Loucy (cell line): ENCODE measurements around the gene DDX49.

Experiments
- H2AFZ ChIP-seq: fragments of 200-600 bp; sonication (generic); 2 replicates; pipeline ENCODE4 v1.6.0; 2016; ENCODE audit warnings: antibody characterized with exemption, mild to moderate bottlenecking, low read length, moderate library complexity
- H3F3A ChIP-seq: fragments of 200-600 bp; 2 replicates; pipeline ENCODE4 v1.6.0; 2016; ENCODE audit warnings: antibody characterized with exemption, low read depth, mild to moderate bottlenecking
- H3K27me3 ChIP-seq: fragments of 200-600 bp; sonication (generic); 2 replicates; pipeline ENCODE4 v1.6.1; 2014; ENCODE audit warnings: low read length, mild to moderate bottlenecking; ENCODE audit not compliant: insufficient read depth, poor library complexity, severe bottlenecking
- H3K36me3 ChIP-seq: fragments of 200-600 bp; sonication (generic); 2 replicates; pipeline ENCODE4 v1.6.1; 2016; ENCODE audit warnings: low read length; ENCODE audit not compliant: insufficient read depth
- H3K4me1 ChIP-seq: fragments of 200-600 bp; sonication (generic); 2 replicates; pipeline ENCODE4 v1.5.1; 2014; ENCODE audit warnings: low read length, mild to moderate bottlenecking; ENCODE audit not compliant: insufficient read depth, poor library complexity, severe bottlenecking
- H3K4me2 ChIP-seq: fragments of 200-600 bp; sonication (generic); 2 replicates; pipeline ENCODE4 v1.6.0; 2014; ENCODE audit warnings: antibody characterized with exemption, low read length, low read depth, mild to moderate bottlenecking; ENCODE audit not compliant: poor library complexity, severe bottlenecking
- H3K4me3 ChIP-seq: fragments of 200-600 bp; sonication (generic); 2 replicates; pipeline ENCODE4 v1.5.1; 2014; ENCODE audit warnings: low read length, mild to moderate bottlenecking, mixed read lengths; ENCODE audit not compliant: poor library complexity, severe bottlenecking
- H3K79me2 ChIP-seq: fragments of 200-600 bp; sonication (generic); 2 replicates; pipeline ENCODE4 v1.6.1; 2014; ENCODE audit warnings: low read length; ENCODE audit not compliant: insufficient read depth
- H3K9ac ChIP-seq: fragments of 200-600 bp; sonication (generic); 2 replicates; pipeline ENCODE4 v1.6.0; 2014; ENCODE audit warnings: mild to moderate bottlenecking, low read depth, low read length, moderate library complexity; ENCODE audit not compliant: poor library complexity, severe bottlenecking
- H3K9me2 ChIP-seq: fragments of 200-600 bp; sonication (generic); replicated peaks from 2 replicates; pipeline ENCODE4 v1.6.1; 2016; ENCODE audit warnings: low read depth, low read length, mixed read lengths
- H3K9me3 ChIP-seq: fragments of 200-600 bp; sonication (generic); 2 replicates; pipeline ENCODE4 v1.6.1; 2014; ENCODE audit warnings: mild to moderate bottlenecking, antibody characterized with exemption, low read length, low read depth; ENCODE audit not compliant: insufficient read depth
- H4K20me1 ChIP-seq: fragments of 200-600 bp; sonication (generic); 2 replicates; pipeline ENCODE4 v1.6.0; 2014; ENCODE audit warnings: antibody characterized with exemption, low read length, mild to moderate bottlenecking; ENCODE audit not compliant: insufficient read depth, poor library complexity, severe bottlenecking
- CTCF ChIP-seq: fragments of 200-600 bp; sonication (generic); conservative IDR thresholded peaks from 2 replicates; pipeline ENCODE4 v1.5.1; 2014; ENCODE audit warnings: mild to moderate bottlenecking, antibody characterized with exemption, low read length
- EZH2phosphoT487 ChIP-seq: fragments of 200-600 bp; IDR thresholded peaks from 2 replicates; pipeline ENCODE4 v1.6.1; 2018; ENCODE audit warnings: antibody characterized with exemption, mild to moderate bottlenecking, moderate library complexity, borderline replicate concordance

Gene DDX49

DNA sequence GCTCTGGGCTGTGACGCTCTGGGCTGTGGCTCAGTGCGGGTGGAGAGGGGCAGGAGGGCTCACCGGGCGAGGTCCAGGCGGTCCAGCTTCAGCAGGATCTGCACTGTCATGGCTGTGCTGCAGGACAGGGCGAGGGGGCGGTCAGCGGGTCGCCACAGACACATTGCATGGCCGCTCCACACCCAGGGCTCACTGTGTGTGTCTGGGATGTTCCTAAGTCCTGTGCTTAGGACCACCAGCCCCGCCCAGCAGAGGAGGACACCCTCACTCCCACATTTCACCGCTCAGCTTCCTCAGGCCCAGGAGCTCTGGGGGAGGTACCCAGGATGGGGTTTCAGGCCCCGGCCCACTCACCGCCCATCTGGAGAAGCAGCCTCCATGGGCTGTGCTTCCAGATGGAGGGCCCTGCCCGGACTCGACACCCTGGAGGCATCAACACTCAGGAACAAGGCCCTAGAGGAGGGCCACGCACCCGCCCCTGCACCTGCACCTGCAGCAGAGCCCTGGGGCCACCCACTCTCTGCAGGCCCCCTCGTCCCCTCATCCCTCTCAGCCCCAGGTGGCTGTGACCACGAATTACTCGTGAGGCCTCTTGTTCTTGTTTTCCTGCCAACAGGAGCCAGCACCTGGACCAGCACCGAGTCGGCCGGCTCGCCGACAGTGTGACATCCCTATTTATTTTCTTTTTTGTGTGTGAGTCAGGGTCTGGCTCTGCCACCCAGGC, 13.8 kb upstream of the DDX49 start:
- Histone ChIP-seq H3K27me3 (no peaks in the 10 kb centered on the region), H3K4me2 (no peak overlapping the region), H3K4me3 (no peak overlapping the region), H3K9ac (no peak overlapping the region), H3K4me1 (no peaks in the 10 kb centered on the region), H3F3A (no peaks in the 10 kb centered on the region), H3K36me3 (no peaks in the 10 kb centered on the region; the same call in 1 of the 2 replicates), H3K9me2 (no peaks in the 10 kb centered on the region), H2AFZ (no peak overlapping the region), H3K9me3 (no peaks in the 10 kb centered on the region), H4K20me1 (no peaks in the 10 kb centered on the region), H3K79me2 (no peaks in the 10 kb centered on the region)
- TF ChIP-seq EZH2phosphoT487, result no peak
- TF ChIP-seq CTCF, result no peak

DNA sequence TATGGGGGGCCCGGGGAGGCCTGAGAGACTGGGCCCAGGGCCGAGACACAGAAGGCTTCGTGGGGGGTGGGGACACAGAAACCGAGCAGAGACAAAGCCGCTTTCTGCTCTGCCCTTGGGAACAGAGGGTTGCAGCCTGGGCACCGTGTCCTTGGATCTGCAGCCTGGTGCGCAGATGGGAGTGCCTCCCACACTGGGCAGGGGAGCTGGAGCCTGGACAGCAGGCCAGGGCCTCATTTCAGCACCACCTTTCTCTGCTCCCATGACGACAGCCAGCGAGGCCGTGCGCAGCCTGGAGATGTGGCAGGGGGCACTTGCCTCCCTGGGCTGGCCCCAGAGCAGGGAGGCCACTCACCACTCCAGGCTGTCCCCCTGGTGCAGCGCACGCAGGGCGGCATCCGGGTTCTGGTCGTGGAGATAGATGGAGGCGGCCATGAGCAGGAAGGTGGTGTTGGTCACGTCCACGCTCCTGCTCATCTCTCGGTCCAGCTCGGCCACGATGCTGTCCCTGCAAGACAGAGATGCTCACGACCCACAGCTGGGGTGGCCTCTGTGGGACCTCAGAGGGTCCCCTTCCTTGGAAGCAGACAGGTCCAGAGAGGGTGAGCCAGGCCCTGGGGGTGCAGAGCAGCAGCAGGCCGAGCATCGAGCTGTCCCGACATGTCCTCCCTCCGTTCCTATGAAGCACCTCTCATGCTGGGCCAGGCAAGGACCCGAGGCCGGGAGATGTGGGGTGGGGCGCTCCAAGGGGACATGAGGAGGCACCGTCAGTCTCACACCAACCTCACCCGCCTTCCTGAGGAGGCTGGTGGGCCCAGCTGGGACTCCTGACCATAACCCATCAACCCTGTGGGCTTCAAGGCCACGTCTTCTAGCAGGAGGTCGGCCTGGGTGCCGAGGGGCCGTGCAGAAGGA, 12.7 kb upstream of the DDX49 start:
- no peaks in the 10 kb centered on the region for H3K79me2 ChIP-seq
- no peak for TF ChIP-seq CTCF
- no peaks in the 10 kb centered on the region for H4K20me1 ChIP-seq
- H3K9ac ChIP-seq, result no peak overlapping the region
- H3K27me3 ChIP-seq, result no peaks in the 10 kb centered on the region
- H3K9me2 ChIP-seq, result no peaks in the 10 kb centered on the region
- no peaks in the 10 kb centered on the region for H3K9me3 ChIP-seq
- H3K4me2 ChIP-seq, result no peak overlapping the region
- no peak overlapping the region for H3K4me3 ChIP-seq
- H2AFZ ChIP-seq, result no peak overlapping the region
- H3K4me1 ChIP-seq, result no peaks in the 10 kb centered on the region
- no peaks in the 10 kb centered on the region for H3F3A ChIP-seq
- no peaks in the 10 kb centered on the region; the same call in 1 of the 2 replicates for H3K36me3 ChIP-seq

DNA sequence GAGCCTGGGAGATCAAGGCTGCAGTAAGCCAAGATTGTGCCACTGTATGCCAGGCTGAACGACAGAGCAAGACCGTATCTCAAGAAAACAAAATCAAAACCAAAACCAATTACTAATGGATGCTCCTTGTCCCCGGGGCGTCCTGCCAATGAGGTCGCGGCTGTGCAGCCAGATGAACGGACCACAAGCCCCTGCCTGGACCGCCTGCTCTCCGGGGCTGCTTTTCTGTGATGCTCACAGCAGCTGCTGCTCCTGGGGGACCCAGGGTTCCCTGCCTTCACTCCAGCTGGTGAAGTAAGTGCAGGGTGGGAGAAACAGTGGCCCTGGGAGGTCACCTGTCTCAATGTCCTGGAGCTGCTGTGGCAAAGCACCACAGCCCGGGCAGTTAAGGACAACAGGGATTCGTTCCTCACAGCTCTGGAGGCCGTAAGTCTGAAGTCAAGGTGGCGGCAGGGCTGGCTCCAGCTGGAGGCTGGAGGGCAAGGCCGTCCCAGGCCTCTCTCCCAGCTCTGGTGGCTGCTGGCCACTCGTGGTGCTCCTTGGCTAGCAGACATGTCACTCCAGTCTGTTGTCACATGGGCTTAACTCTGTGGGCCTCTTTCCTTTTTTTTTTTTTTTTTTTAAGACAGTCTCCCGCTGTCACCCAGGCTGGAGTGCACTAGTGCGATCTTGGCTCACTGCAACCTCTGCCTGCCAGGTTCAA, 10.4 kb upstream of the DDX49 start:
- Histone ChIP-seq H3K9me2 (no peaks in the 10 kb centered on the region), H3K79me2 (peaks cover 13% of the 10 kb centered on the region; the same call in 1 of the 2 replicates), H3K36me3 (no peaks in the 10 kb centered on the region; the same call in 1 of the 2 replicates), H3K9me3 (no peaks in the 10 kb centered on the region), H3K9ac (no peak overlapping the region), H4K20me1 (no peaks in the 10 kb centered on the region), H3K4me1 (no peaks in the 10 kb centered on the region), H3K4me3 (no peak overlapping the region), H3K4me2 (no peak overlapping the region), H2AFZ (no peak overlapping the region), H3K27me3 (no peaks in the 10 kb centered on the region), H3F3A (no peaks in the 10 kb centered on the region)
- no peak for TF ChIP-seq CTCF
- TF ChIP-seq EZH2phosphoT487, result no peak
